ENCODE data around the gene POLH. TPM values are rescaled to one million over a fixed set of nuclear protein-coding genes. Genes with fewer than 3 reads are reported as not detected.
"Not testable (repeated sequence)": the region's sequence is repeated elsewhere in the genome, so short reads cannot be mapped to it uniquely, and the experiment has no call there.

Gene POLH
- total and polyA plus RNA-seq, 2 donors (not counting 3 experiments of a cell fraction or from before 2014, with no cell fraction given) = 9.3 to 36.6 TPM

GRCh38 chr6:43547222-43547621, 28.8 kb upstream of the POLH start:
- H3K9ac ChIP-seq (replicated peaks; ENCODE audit: extremely low read depth, insufficient read depth, low read length) = no peak overlapping the region
- TF ChIP-seq JUN (IDR thresholded peaks at IDR 0.05; ENCODE audit: borderline replicate concordance, insufficient read depth, insufficient read length, low read depth) (no peak), POLR2AphosphoS5 (IDR thresholded peaks at IDR 0.05; ENCODE audit: insufficient read depth, low read depth, low read length) (no peak), POLR2A (IDR thresholded peaks at IDR 0.05; ENCODE audit: low read depth, low read length) (no peak), FOS (IDR thresholded peaks at IDR 0.05; ENCODE audit: borderline replicate concordance, insufficient read depth, low read length) (no peak)
- TF ChIP-seq, protein P1, sequence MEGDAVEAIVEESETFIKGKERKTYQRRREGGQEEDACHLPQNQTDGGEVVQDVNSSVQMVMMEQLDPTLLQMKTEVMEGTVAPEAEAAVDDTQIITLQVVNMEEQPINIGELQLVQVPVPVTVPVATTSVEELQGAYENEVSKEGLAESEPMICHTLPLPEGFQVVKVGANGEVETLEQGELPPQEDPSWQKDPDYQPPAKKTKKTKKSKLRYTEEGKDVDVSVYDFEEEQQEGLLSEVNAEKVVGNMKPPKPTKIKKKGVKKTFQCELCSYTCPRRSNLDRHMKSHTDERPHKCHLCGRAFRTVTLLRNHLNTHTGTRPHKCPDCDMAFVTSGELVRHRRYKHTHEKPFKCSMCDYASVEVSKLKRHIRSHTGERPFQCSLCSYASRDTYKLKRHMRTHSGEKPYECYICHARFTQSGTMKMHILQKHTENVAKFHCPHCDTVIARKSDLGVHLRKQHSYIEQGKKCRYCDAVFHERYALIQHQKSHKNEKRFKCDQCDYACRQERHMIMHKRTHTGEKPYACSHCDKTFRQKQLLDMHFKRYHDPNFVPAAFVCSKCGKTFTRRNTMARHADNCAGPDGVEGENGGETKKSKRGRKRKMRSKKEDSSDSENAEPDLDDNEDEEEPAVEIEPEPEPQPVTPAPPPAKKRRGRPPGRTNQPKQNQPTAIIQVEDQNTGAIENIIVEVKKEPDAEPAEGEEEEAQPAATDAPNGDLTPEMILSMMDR (IDR thresholded peaks at IDR 0.05; ENCODE audit: extremely low read depth in 1 of 2, insufficient read depth in 1 of 2, low read depth in 1 of 2, low read length in 2 of 2) = no peak

GRCh38 chr6:43557620-43558019, 18.4 kb upstream of the POLH start:
- dilution Hi-C loops (cut with MboI; ENCODE audit: extremely low pct_ligation_motif_present, low sequenced_read_pairs); H3K79me2 ChIP-seq (ENCODE audit: control insufficient read depth, insufficient read depth, low read length); DNase-seq (ENCODE audit: low read depth, low spot score); BruUV-seq (replicated peaks); H3K9ac ChIP-seq (replicated peaks; ENCODE audit: extremely low read depth, insufficient read depth, low read length); H3K27me3 ChIP-seq (ENCODE audit: control insufficient read depth in 2 of 2, insufficient read depth in 2 of 2, low read length in 2 of 2); H3K4me3 ChIP-seq (replicated peaks in 1 of 3; ENCODE audit: insufficient read depth in 1 of 3, low read depth in 1 of 3, low read length in 3 of 3); POLR2A ChIA-PET; H3K4me1 ChIP-seq (ENCODE audit: control insufficient read depth, extremely low read depth, insufficient read depth, low read length); H4K20me1 ChIP-seq (replicated peaks; ENCODE audit: control insufficient read depth, extremely low read depth, insufficient read depth, low read length); H3K9me1 ChIP-seq (replicated peaks; ENCODE audit: control insufficient read depth, extremely low read depth, insufficient read depth, low read length); H2AFZ ChIP-seq (ENCODE audit: low read depth, low read length); CTCF ChIA-PET; H3K27ac ChIP-seq (ENCODE audit: insufficient read depth, low read depth, low read length); H3K9me3 ChIP-seq (replicated peaks; ENCODE audit: control insufficient read depth, insufficient read depth, low read length); intact Hi-C loops (cut with micrococcal nuclease); H3K4me2 ChIP-seq (ENCODE audit: insufficient read depth, low read length); FAIRE-seq: not testable (repeated sequence)
- peaks cover 15 to 33% of the 10 kb centered on the region in 2 experiments for H3K36me3 ChIP-seq (ENCODE audit: control insufficient read depth in 2 of 2, extremely low read depth in 1 of 2, insufficient read depth in 2 of 2, low read length in 2 of 2)

More at GRCh38 chr6:43547222-43547621, 28.8 kb upstream of the POLH start:
- H3K4me3 ChIP-seq (replicated peaks in 1 of 3; ENCODE audit: insufficient read depth in 1 of 3, low read depth in 1 of 3, low read length in 3 of 3) = no peak overlapping the region
- ChIA-PET POLR2A (no interaction called here), CTCF (no interaction called here)
- intact Hi-C loops (cut with micrococcal nuclease) (no loop called here), dilution Hi-C loops (cut with MboI; ENCODE audit: extremely low pct_ligation_motif_present, low sequenced_read_pairs) (no loop called here)
- no peaks in the 10 kb centered on the region for H3K79me2 ChIP-seq (ENCODE audit: control insufficient read depth, insufficient read depth, low read length)
- H3K9me3 ChIP-seq (replicated peaks; ENCODE audit: control insufficient read depth, insufficient read depth, low read length) = no peaks in the 10 kb centered on the region
- BruUV-seq (replicated peaks) = no TSS peak
- H3K4me1 ChIP-seq (ENCODE audit: control insufficient read depth, extremely low read depth, insufficient read depth, low read length) = no peaks in the 10 kb centered on the region
- no peaks in the 10 kb centered on the region for H3K27me3 ChIP-seq (ENCODE audit: control insufficient read depth in 2 of 2, insufficient read depth in 2 of 2, low read length in 2 of 2)
- peaks cover 16 to 24% of the 10 kb centered on the region in 2 experiments for H3K36me3 ChIP-seq (ENCODE audit: control insufficient read depth in 2 of 2, extremely low read depth in 1 of 2, insufficient read depth in 2 of 2, low read length in 2 of 2)
- DNase-seq (ENCODE audit: low read depth, low spot score) (no peak), FAIRE-seq (no peak)
- H3K9me1 ChIP-seq (replicated peaks; ENCODE audit: control insufficient read depth, extremely low read depth, insufficient read depth, low read length) = no peaks in the 10 kb centered on the region
- no peak overlapping the region for H3K4me2 ChIP-seq (ENCODE audit: insufficient read depth, low read length)
- H3K27ac ChIP-seq (ENCODE audit: insufficient read depth, low read depth, low read length) = no peak overlapping the region
- H4K20me1 ChIP-seq (replicated peaks; ENCODE audit: control insufficient read depth, extremely low read depth, insufficient read depth, low read length) = no peaks in the 10 kb centered on the region
- no peak overlapping the region for H2AFZ ChIP-seq (ENCODE audit: low read depth, low read length)
